CD4-positive, alpha-beta T cell treated with Interleukin-6 for 4 hours (primary cell): ENCODE data around the gene EN2.
"Not testable (repeated sequence)": the region's sequence is repeated elsewhere in the genome, so short reads cannot be mapped to it uniquely, and the experiment has no call there.

ENCODE experiments used
- DNase-seq: peaks from one replicate; pipeline ENCODE4 v3.0.0-alpha.2; 2020; ENCODE audit warnings: mixed read lengths

EN2 gene

GRCh38 chr7:155426543-155427410 lies 31.2 kb upstream of the EN2 start:
- DNase-seq, result no peak

- DNase-seq, result no peak
Measured at GRCh38 chr7:155427411-155428038, 30.4 kb upstream of the EN2 start.

- no peak for DNase-seq
Measured at GRCh38 chr7:155428171-155428834, 29.6 kb upstream of the EN2 start.

- DNase-seq, result no peak
Measured at GRCh38 chr7:155429651-155430050, 28.3 kb upstream of the EN2 start.

GRCh38 chr7:155430606-155431005 lies 27.3 kb upstream of the EN2 start:
- DNase-seq, result no peak

GRCh38 chr7:155431231-155431630 lies 26.7 kb upstream of the EN2 start:
- no peak for DNase-seq

- no peak for DNase-seq
Measured at GRCh38 chr7:155431711-155432110, 26.2 kb upstream of the EN2 start.

GRCh38 chr7:155435110-155435509 lies 22.8 kb upstream of the EN2 start:
- DNase-seq, result no peak

- DNase-seq, result no peak
Measured at GRCh38 chr7:155437836-155438235, 20.1 kb upstream of the EN2 start.

GRCh38 chr7:155438777-155439176 lies 19.2 kb upstream of the EN2 start:
- no peak for DNase-seq

- DNase-seq, result no peak
Measured at GRCh38 chr7:155439311-155440017, 18.5 kb upstream of the EN2 start.

GRCh38 chr7:155440018-155440410 lies 17.9 kb upstream of the EN2 start:
- DNase-seq, result no peak

- no peak for DNase-seq
Measured at GRCh38 chr7:155441856-155442255, 16.1 kb upstream of the EN2 start.

GRCh38 chr7:155444746-155445145 lies 13.2 kb upstream of the EN2 start:
- DNase-seq, result no peak

GRCh38 chr7:155445606-155446005 lies 12.3 kb upstream of the EN2 start:
- not testable (repeated sequence) for DNase-seq

- DNase-seq, result no peak
Measured at GRCh38 chr7:155447603-155448002, 10.3 kb upstream of the EN2 start.

GRCh38 chr7:155448632-155449007 lies 9.3 kb upstream of the EN2 start:
- DNase-seq, result no peak

GRCh38 chr7:155449008-155449868 lies 8.7 kb upstream of the EN2 start:
- DNase-seq, result no peak

- no peak for DNase-seq
Measured at GRCh38 chr7:155449869-155450557, 7.9 kb upstream of the EN2 start.

GRCh38 chr7:155450558-155450969 lies 7.4 kb upstream of the EN2 start:
- no peak for DNase-seq

- DNase-seq, result no peak
Measured at GRCh38 chr7:155450970-155451801, 6.7 kb upstream of the EN2 start.
